ENCODE data around the gene SESN1. TPM values are rescaled to one million over a fixed set of nuclear protein-coding genes. Genes with fewer than 3 reads are reported as not detected.

SESN1 gene
- total RNA-seq, 2 experiments from 2014 or later, result 22.1 to 23.3 TPM

DNA sequence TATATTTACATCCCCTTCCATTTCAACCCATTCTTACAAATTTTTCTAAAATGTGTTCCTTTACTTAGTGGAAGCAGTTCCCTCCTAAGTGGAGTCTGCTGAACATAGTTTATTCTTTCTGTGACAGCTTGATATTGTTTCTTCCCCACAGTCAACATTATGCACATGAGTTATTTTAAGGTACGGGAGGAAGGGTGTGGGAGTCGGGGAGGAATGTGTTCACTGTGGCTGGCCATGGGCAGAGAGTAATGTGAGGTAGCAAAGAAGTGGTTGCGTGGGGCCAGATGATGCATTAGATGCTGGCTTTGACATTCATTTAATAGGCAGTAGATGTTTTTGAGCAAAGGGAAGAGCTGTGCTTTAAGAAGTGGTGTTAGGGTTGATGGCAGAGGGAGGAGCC is 148.0 kb downstream of the SESN1 start:
- no peak for ATAC-seq
- Mint-ChIP-seq H3K36me3 (ENCODE audit: low read depth) (no peaks in the 10 kb centered on the region), H3K27me3 (no peaks in the 10 kb centered on the region), H3K4me1 (ENCODE audit: low read depth) (peaks cover 40% of the 10 kb centered on the region), H3K4me3 (no peak overlapping the region), H3K9me3 (no peaks in the 10 kb centered on the region), H3K27ac (no peak overlapping the region)
- ChIA-PET POLR2A (no interaction called here), CTCF (interaction anchor here (1.2 to 1.4 kb wide), 2 partner anchors 8 to 35 kb away, joined by 3 read pairs; no protein-coding TSS in a partner anchor)
- TF ChIP-seq, protein P1, sequence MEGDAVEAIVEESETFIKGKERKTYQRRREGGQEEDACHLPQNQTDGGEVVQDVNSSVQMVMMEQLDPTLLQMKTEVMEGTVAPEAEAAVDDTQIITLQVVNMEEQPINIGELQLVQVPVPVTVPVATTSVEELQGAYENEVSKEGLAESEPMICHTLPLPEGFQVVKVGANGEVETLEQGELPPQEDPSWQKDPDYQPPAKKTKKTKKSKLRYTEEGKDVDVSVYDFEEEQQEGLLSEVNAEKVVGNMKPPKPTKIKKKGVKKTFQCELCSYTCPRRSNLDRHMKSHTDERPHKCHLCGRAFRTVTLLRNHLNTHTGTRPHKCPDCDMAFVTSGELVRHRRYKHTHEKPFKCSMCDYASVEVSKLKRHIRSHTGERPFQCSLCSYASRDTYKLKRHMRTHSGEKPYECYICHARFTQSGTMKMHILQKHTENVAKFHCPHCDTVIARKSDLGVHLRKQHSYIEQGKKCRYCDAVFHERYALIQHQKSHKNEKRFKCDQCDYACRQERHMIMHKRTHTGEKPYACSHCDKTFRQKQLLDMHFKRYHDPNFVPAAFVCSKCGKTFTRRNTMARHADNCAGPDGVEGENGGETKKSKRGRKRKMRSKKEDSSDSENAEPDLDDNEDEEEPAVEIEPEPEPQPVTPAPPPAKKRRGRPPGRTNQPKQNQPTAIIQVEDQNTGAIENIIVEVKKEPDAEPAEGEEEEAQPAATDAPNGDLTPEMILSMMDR (IDR thresholded peaks at IDR 0.05), result no peak
- intact Hi-C loops (cut with micrococcal nuclease), result no loop called here
- no peak for DNase-seq

DNA sequence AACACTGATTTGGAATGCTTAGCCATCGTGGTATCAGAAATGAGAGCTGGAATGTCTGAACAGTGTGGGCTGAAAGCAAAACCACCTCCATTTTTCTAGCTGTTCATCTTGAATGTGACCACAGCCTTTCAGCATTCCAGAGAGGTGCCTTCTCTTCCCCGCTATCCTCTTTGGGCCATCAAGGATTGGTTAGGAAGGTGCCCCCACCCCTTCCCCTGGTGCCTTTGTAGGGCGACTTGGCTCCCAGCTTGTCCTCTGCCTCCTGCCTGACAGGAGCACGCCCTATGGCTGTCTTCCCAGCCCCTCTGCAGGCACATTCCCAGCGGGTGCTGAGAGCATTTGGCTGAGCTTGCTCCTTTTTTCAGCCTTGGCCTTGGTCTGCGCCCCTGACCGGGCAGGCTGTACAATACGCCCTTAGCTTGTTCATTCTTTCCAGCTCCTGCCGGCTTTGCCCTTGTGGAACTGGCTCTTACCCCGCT is 148.9 kb downstream of the SESN1 start:
- CTCF ChIA-PET, result interaction anchor here (1.4 kb wide), 1 partner anchor 9 kb away, joined by 3 read pairs; no protein-coding TSS in a partner anchor
- Mint-ChIP-seq H3K4me1 (ENCODE audit: low read depth) (peaks cover 42% of the 10 kb centered on the region), H3K36me3 (ENCODE audit: low read depth) (no peaks in the 10 kb centered on the region), H3K27me3 (no peaks in the 10 kb centered on the region), H3K9me3 (no peaks in the 10 kb centered on the region), H3K27ac (no peak overlapping the region), H3K4me3 (no peak overlapping the region)
- POLR2A ChIA-PET, result interaction anchor here (0.6 kb wide), 2 partner anchors 62 to 141 kb away, joined by 3 read pairs; no protein-coding TSS in a partner anchor
- ATAC-seq, result no peak
- intact Hi-C loops (cut with micrococcal nuclease), result no loop called here
- TF ChIP-seq, protein P1 (IDR thresholded peaks at IDR 0.05), result no peak
- DNase-seq, result no peak

DNA sequence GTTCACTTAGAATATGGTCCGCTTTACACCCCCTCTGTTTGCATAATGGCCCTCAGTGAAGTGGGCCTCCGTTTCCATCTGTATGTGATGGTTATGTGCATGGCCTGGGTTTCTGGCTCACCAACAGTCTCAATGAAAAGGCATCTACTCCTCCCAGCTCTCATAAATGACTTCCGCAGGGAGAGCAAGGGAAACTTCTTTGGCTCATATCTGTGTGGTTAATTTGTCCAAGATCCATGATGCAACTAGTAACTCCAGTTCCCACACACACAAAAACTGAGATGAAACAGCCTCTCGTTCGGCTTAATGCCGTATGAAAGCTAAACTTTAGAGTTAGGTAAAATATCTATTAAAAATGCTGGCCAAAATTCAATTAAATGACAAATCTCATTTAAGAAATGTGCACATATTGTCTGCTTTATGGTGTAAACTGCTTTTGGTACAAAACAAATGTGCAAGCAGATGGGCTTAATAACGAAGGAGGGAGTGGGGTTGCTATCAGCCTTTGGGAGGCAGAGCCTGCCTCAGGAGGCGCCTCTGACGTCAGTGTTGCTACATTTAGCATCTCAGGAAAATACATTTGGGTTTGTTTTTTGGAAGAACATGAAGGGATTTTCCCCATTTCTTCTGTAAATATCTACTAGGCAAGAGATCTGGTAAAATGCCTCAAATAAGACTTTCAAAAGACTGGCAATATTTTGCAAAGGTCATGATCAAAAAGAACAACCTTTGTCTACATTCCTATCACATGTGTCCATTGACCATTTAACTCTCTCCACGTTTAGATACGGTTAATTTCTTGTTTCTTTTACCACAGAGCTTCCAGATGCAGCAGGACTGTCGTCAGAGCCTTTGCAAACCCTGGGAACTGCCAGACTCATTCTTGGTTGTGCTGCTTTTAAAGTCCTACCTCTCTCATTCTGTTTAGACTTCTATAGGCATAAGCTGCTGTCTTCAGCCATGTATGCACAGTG is 149.7 kb downstream of the SESN1 start:
- no peak overlapping the region for H3K27ac Mint-ChIP-seq
- no peak overlapping the region for H3K4me3 Mint-ChIP-seq
- POLR2A ChIA-PET, result interaction anchor here (0.6 to 1.0 kb wide), 4 partner anchors 23 to 195 kb away, joined by 3 read pairs; no protein-coding TSS in a partner anchor
- DNase-seq, result no peak
- H3K27me3 Mint-ChIP-seq, result no peaks in the 10 kb centered on the region
- TF ChIP-seq, protein P1 (IDR thresholded peaks at IDR 0.05), result no peak
- no peak for ATAC-seq
- intact Hi-C loops (cut with micrococcal nuclease), result no loop called here
- CTCF ChIA-PET, result interaction anchor here (1.0 to 1.4 kb wide), 2 partner anchors 8 to 10 kb away, joined by 3 read pairs; no protein-coding TSS in a partner anchor
- H3K9me3 Mint-ChIP-seq, result peaks cover under 1% of the 10 kb centered on the region
- peaks cover 42% of the 10 kb centered on the region for H3K4me1 Mint-ChIP-seq (ENCODE audit: low read depth)
- no peaks in the 10 kb centered on the region for H3K36me3 Mint-ChIP-seq (ENCODE audit: low read depth)

DNA sequence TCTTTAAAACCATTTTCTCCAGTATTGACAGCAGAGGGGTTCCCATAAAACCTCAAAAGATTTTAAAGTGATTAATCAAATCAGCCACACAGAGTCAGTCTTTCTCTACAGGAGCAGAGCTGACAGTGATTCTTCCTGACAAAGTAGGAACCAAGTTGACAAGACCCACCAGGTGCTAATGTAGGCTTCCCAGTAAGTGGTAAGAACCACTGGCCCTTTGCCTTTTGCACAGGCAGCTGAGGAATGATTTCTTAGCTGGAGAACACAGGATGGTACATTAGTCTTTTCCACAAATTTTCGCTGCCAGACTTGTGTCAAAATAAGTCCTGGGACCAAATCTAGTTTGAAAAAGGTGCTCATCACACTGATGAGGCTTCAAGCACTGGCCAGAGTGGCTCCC is 150.6 kb downstream of the SESN1 start:
- no peaks in the 10 kb centered on the region for H3K27me3 Mint-ChIP-seq
- CTCF ChIA-PET, result interaction anchor here (0.8 to 5.0 kb wide), 4 partner anchors 9 to 129 kb away, joined by 3 to 29 read pairs (median 3); no protein-coding TSS in a partner anchor
- no peak overlapping the region for H3K4me3 Mint-ChIP-seq

More for the DNA sequence above, 150.6 kb downstream of the SESN1 start:
- Mint-ChIP-seq H3K4me1 (ENCODE audit: low read depth) (peaks cover 46% of the 10 kb centered on the region), H3K36me3 (ENCODE audit: low read depth) (no peaks in the 10 kb centered on the region), H3K27ac (no peak overlapping the region), H3K9me3 (peaks cover 6% of the 10 kb centered on the region)
- POLR2A ChIA-PET, result interaction anchor here (0.9 kb wide), 1 partner anchor 195 kb away, joined by 3 read pairs; no protein-coding TSS in a partner anchor
- TF ChIP-seq, protein P1 (IDR thresholded peaks at IDR 0.05), result no peak
- intact Hi-C loops (cut with micrococcal nuclease), result no loop called here
- DNase-seq, result no peak
- no peak for ATAC-seq
